Body of pancreas (tissue), 4 donors: Measurements from ENCODE around the gene DAP.

ENCODE experiments used
- CTCF ChIP-seq, 7 experiments: fragments of 450-650 bp in 4 of 7; fragments of 200-600 bp in 3 of 7; sonication (generic) in 3 of 7; IDR thresholded peaks; one replicate each; pipeline ENCODE4 v1.5.1; 2016 to 2019; ENCODE audit warnings: antibody characterized with exemption in 7 of 7
- POLR2A ChIP-seq, 3 donors: fragments of 450-650 bp; IDR thresholded peaks; one replicate each; pipeline ENCODE4 v1.6.1; 2016; ENCODE audit warnings: antibody characterized with exemption in 3 of 3, mild to moderate bottlenecking in 2 of 3

DNA sequence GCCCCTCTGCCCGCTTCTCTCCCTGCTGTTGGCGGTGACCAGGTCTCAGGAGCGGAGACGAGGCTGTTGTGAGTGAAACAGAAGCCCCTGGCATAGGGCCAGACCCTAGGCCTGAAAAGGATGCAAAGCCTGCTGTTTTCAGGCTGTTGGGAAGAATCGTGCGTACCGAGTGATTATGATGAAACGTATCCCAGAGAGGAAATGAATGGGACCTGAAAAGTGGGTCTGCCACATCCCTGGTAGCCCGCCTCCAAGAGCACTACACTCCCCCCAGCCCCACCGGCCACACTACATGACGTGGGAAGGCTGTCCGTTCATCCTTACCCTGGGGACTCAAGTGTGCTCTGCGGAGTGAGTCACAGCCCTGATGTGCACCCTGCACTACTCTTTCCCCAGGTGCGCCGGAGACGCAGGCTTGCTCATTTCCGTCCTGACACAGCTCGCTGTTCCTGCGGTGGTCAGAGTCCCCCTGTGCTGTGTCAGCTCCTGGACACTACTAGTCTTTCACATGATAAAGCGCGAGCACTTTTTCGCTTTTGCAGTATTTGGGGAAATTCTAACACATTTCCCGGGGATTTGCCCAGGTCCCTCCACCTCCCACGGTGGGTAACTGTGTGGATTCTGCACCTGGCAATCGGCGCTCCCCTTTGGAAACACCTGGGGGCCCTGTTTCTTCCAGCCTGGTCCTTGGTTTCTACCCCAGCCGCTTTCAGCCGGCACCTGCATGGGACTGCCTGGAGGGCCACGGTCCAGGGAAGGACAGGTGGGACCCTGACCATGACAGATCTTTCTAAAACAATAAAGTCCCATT lies 105.7 kb downstream of the DAP start:
- no peak for TF ChIP-seq POLR2A (IDR thresholded peaks at IDR 0.05)
- no peak for TF ChIP-seq CTCF (IDR thresholded peaks at IDR 0.05)
